ENCODE data around the gene FOXL1. TPM values are rescaled to one million over a fixed set of nuclear protein-coding genes. Genes with fewer than 3 reads are reported as not detected.

The FOXL1 gene
- total and polyA plus RNA-seq, 9 of the 15 experiments (the other 6 are each of a cell fraction or from before 2014, with no cell fraction given), result not detected

DNA sequence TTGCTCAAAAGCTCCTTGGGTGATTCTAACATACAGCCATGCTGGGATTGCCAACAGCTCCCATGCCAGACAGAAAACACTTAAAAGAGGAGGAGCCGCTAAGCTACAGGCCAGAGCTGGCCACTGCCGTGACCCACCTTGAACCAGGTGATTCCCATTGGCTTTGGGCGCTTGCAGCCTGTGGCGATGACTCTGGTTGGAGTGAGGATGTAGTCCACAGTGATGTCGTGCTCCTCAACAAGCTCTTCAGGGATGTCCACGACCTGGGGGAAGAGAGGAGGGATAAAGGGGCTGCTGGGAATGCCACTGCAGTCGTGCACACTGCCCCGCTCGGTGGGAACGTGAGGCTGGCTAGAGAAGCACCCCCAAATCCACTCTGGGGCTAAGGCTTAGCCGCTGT lies 36.8 kb upstream of the FOXL1 start:
- ATAC-seq (no peak), DNase-seq (ENCODE audit: extremely low read depth in 1 of 4, low spot score in 3 of 4) (no peak), FAIRE-seq (no peak)
- no peak overlapping the region for H2AFZ ChIP-seq (ENCODE audit: low read depth, low read length)
- peaks cover 45% of the 10 kb centered on the region; the same call in 2 of the 3 replicates for H3K36me3 ChIP-seq (ENCODE audit: control insufficient read depth, insufficient read depth, low read length)
- no peaks in the 10 kb centered on the region for H4K20me1 ChIP-seq (replicated peaks; ENCODE audit: control insufficient read depth, insufficient read depth, low read length)
- no TSS peak for BruUV-seq (replicated peaks)
- 85% methylated on average over 9 of the region's 11 CpGs for WGBS (ENCODE audit: insufficient coverage, low coverage, missing lambda C conversion rate)
- H3K27ac ChIP-seq (ENCODE audit: extremely low read depth, low read depth, low read length), result no peak overlapping the region
- ChIA-PET POLR2A (interaction anchor here (1.0 kb wide), 1 partner anchor 11 kb away, joined by 3 read pairs; no protein-coding TSS in a partner anchor), CTCF (ENCODE audit: low intra/inter-chr PET ratio) (interaction anchor here (0.6 kb wide), 1 partner anchor 21 kb away, joined by 4 read pairs; no protein-coding TSS in a partner anchor)
- TF ChIP-seq ZEB2 (IDR thresholded peaks at IDR 0.05), result no peak
- no peak for TF ChIP-seq ZBTB12 (CRISPR knock-in tag; IDR thresholded peaks at IDR 0.05)
- TF ChIP-seq SIRT6 (IDR thresholded peaks at IDR 0.05; ENCODE audit: low read depth, low read length), result no peak
- TF ChIP-seq, protein P1, sequence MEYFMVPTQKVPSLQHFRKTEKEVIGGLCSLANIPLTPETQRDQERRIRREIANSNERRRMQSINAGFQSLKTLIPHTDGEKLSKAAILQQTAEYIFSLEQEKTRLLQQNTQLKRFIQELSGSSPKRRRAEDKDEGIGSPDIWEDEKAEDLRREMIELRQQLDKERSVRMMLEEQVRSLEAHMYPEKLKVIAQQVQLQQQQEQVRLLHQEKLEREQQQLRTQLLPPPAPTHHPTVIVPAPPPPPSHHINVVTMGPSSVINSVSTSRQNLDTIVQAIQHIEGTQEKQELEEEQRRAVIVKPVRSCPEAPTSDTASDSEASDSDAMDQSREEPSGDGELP (CRISPR knock-in tag; IDR thresholded peaks at IDR 0.05; ENCODE audit: borderline replicate concordance), result no peak
- no peak for TF ChIP-seq ZKSCAN3 (CRISPR knock-in tag; IDR thresholded peaks at IDR 0.05)
- TF ChIP-seq ARID4B (CRISPR knock-in tag; IDR thresholded peaks at IDR 0.05), result no peak
- no peaks in the 10 kb centered on the region for H3K27me3 ChIP-seq (ENCODE audit: control insufficient read depth in 2 of 2, insufficient read depth in 2 of 2, low read length in 2 of 2)
- no peaks in the 10 kb centered on the region for H3K4me1 ChIP-seq (replicated peaks in 1 of 2; ENCODE audit: control insufficient read depth in 2 of 2, insufficient read depth in 2 of 2, low read length in 2 of 2)
- H3K79me2 ChIP-seq (ENCODE audit: control insufficient read depth, insufficient read depth, low read length), result no peaks in the 10 kb centered on the region
- no peaks in the 10 kb centered on the region for H3K9me3 ChIP-seq (replicated peaks; ENCODE audit: control insufficient read depth, insufficient read depth, low read depth, low read length)
- no peak overlapping the region for H3K4me3 ChIP-seq
- intact Hi-C loops (cut with micrococcal nuclease) (no loop called here), in situ Hi-C loops (cut with MboI) (no loop called here)
- H3K9ac ChIP-seq (ENCODE audit: insufficient read depth in 1 of 2, low read depth in 2 of 2, low read length in 2 of 2), result peak overlapping the region in 1 of 2 experiments; percentile 21; a peak in 1 of 4 replicates
- no peak overlapping the region for H3K4me2 ChIP-seq (ENCODE audit: insufficient read depth, low read length)
- H3K9me1 ChIP-seq (ENCODE audit: control insufficient read depth, insufficient read depth, low read length), result peaks cover 3% of the 10 kb centered on the region

All from K562 (cell line).